WTC11 (cell line): Measurements from ENCODE around the gene DIPK2A. TPM values are rescaled to one million over a fixed set of nuclear protein-coding genes. Genes with fewer than 3 reads are reported as not detected.

Source experiments
- ATAC-seq: fragments of 200-7000 bp; cut with Tn5 transposase; 2 replicates; pipeline ENCODE4 v1.10.0; 2021; ENCODE audit warnings: mild to moderate bottlenecking, moderate library complexity
- CTCF ChIA-PET: fragments of 300-600 bp; sonication (Branson Sonifier 250); formaldehyde crosslinking; loops from one replicate; lab custom pipeline; 2021; ENCODE audit warnings: antibody characterized with exemption; lab: Charles Lee
- POLR2A ChIA-PET: fragments of 350-600 bp; sonication (Branson Sonifier 250); formaldehyde crosslinking; loops from one replicate; lab custom pipeline; 2021; ENCODE audit warnings: antibody characterized with exemption; lab: Charles Lee
- DNase-seq: peaks from one replicate; pipeline ENCODE4 v3.0.0; 2021; ENCODE audit warnings: low spot score
- H3K27ac Mint-ChIP-seq: 2 replicates; pipeline ENCODE4 v1.8.0; 2021; ENCODE audit warnings: mixed read lengths
- H3K27me3 Mint-ChIP-seq: 2 replicates; pipeline ENCODE4 v1.8.0; 2021; ENCODE audit warnings: low read depth, mild to moderate bottlenecking, moderate library complexity, mixed read lengths
- H3K36me3 Mint-ChIP-seq: 2 replicates; pipeline ENCODE4 v1.8.0; 2021; ENCODE audit warnings: mixed read lengths
- H3K4me1 Mint-ChIP-seq: 2 replicates; pipeline ENCODE4 v1.8.0; 2022; ENCODE audit warnings: mixed read lengths
- H3K4me3 Mint-ChIP-seq: 2 replicates; pipeline ENCODE4 v1.8.0; 2021; ENCODE audit warnings: mild to moderate bottlenecking, moderate library complexity, mixed read lengths
- H3K9me3 Mint-ChIP-seq: 2 replicates; pipeline ENCODE4 v1.8.0; 2021; ENCODE audit warnings: mixed read lengths
- NR3C1 ChIP-seq: sonication (generic); formaldehyde crosslinking; conservative IDR thresholded peaks from 2 replicates; pipeline ENCODE4 v1.8.1; 2023; ENCODE audit warnings: low read depth, mild to moderate bottlenecking, missing genetic modification reagents
- OVOL2 ChIP-seq: fragments of 250-450 bp; sonication (Bioruptor Pico); IDR thresholded peaks from 2 replicates; pipeline ENCODE4 v1.9.0; 2021; ENCODE audit warnings: mild to moderate bottlenecking, borderline replicate concordance
- RELA ChIP-seq: sonication (generic); formaldehyde crosslinking; IDR thresholded peaks from 2 replicates; pipeline ENCODE4 v1.8.1; 2022; ENCODE audit warnings: missing genetic modification reagents, mild to moderate bottlenecking, borderline replicate concordance
- TP53 ChIP-seq: sonication (generic); formaldehyde crosslinking; IDR thresholded peaks from 2 replicates; pipeline ENCODE4 v1.8.1; 2023; ENCODE audit warnings: mild to moderate bottlenecking, missing genetic modification reagents
- ZNF263 ChIP-seq: sonication (generic); formaldehyde crosslinking; IDR thresholded peaks from 2 replicates; pipeline ENCODE4 v1.8.1; 2022; ENCODE audit warnings: low read depth, mild to moderate bottlenecking, moderate library complexity, missing genetic modification reagents
- ZNF317 ChIP-seq: sonication (generic); formaldehyde crosslinking; IDR thresholded peaks from 2 replicates; pipeline ENCODE4 v1.8.1; 2023; ENCODE audit warnings: low read depth, mild to moderate bottlenecking, moderate library complexity, missing genetic modification reagents, borderline replicate concordance
- ZNF416 ChIP-seq: fragments of 250-450 bp; sonication (Bioruptor Pico); IDR thresholded peaks from 2 replicates; pipeline ENCODE4 v1.9.0; 2021; ENCODE audit warnings: mild to moderate bottlenecking, inconsistent platforms
- ZNF423 ChIP-seq: fragments of 250-450 bp; sonication (Bioruptor Pico); IDR thresholded peaks from 2 replicates; pipeline ENCODE4 v2.1.2; 2022; ENCODE audit warnings: mild to moderate bottlenecking, moderate library complexity
- total RNA-seq: library from RNA; stranded (reverse); gene quantifications from 3 replicates; pipeline ENCODE4 v1.2.3, GENCODE V29; 2021
- TF ChIP-seq, protein P1 (sequence below): sonication (generic); formaldehyde crosslinking; IDR thresholded peaks from 2 replicates; pipeline ENCODE4 v1.8.0; 2022; ENCODE audit warnings: mild to moderate bottlenecking, missing genetic modification reagents
- TF ChIP-seq, protein P2 (sequence below): fragments of 250-450 bp; sonication (Bioruptor Pico); IDR thresholded peaks from 2 replicates; pipeline ENCODE4 v1.8.0; 2021; ENCODE audit warnings: mild to moderate bottlenecking
- TF ChIP-seq, protein P3 (sequence below): sonication (generic); formaldehyde crosslinking; IDR thresholded peaks from 2 replicates; pipeline ENCODE4 v1.8.1; 2023; ENCODE audit warnings: mild to moderate bottlenecking, missing genetic modification reagents, moderate library complexity
- TF ChIP-seq, protein P4 (sequence below): sonication (generic); formaldehyde crosslinking; IDR thresholded peaks from 2 replicates; pipeline ENCODE4 v1.8.1; 2023; ENCODE audit warnings: mild to moderate bottlenecking, missing genetic modification reagents, borderline replicate concordance
- TF ChIP-seq, protein P5 (sequence below): sonication (generic); formaldehyde crosslinking; IDR thresholded peaks from 2 replicates; pipeline ENCODE4 v1.8.1; 2023; ENCODE audit warnings: mild to moderate bottlenecking, missing genetic modification reagents
- TF ChIP-seq, protein P6 (sequence below): sonication (generic); formaldehyde crosslinking; IDR thresholded peaks from 2 replicates; pipeline ENCODE4 v1.8.1; 2022; ENCODE audit warnings: low read depth, mild to moderate bottlenecking, moderate library complexity, missing genetic modification reagents, borderline replicate concordance
- TF ChIP-seq, protein P7 (sequence below): sonication (generic); formaldehyde crosslinking; conservative IDR thresholded peaks from 2 replicates; pipeline ENCODE4 v1.8.1; 2022; ENCODE audit warnings: mild to moderate bottlenecking, missing genetic modification reagents
- TF ChIP-seq, protein P8 (sequence below): sonication (generic); formaldehyde crosslinking; IDR thresholded peaks from 2 replicates; pipeline ENCODE4 v1.8.0; 2022; ENCODE audit warnings: mild to moderate bottlenecking, missing genetic modification reagents

The DIPK2A gene
- total RNA-seq, 1 experiment from 2014 or later, result 35.1 TPM

DNA sequence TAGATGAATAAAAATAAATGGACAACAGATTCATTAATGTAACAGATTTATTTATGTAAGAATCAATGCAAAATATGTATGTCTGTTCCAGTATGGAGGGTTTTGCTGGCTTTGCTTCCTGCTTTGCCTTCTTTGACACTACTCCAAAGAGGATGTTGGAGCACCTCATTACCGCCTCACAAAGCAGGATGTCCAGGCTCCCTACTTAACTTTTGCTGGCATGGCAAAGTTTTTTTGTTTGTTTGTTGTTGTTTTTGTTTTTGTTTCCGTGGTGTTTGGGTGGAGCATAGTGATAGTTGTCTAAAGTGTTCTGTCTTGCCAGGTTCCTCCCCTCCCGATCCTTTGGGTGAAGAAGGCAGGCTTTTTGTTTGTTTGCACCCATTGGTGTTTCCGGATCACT, 38.7 kb downstream of the DIPK2A start (continued):
- TF ChIP-seq, protein P1, sequence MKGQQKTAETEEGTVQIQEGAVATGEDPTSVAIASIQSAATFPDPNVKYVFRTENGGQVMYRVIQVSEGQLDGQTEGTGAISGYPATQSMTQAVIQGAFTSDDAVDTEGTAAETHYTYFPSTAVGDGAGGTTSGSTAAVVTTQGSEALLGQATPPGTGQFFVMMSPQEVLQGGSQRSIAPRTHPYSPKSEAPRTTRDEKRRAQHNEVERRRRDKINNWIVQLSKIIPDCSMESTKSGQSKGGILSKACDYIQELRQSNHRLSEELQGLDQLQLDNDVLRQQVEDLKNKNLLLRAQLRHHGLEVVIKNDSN (CRISPR knock-in tag), result no peak

DNA sequence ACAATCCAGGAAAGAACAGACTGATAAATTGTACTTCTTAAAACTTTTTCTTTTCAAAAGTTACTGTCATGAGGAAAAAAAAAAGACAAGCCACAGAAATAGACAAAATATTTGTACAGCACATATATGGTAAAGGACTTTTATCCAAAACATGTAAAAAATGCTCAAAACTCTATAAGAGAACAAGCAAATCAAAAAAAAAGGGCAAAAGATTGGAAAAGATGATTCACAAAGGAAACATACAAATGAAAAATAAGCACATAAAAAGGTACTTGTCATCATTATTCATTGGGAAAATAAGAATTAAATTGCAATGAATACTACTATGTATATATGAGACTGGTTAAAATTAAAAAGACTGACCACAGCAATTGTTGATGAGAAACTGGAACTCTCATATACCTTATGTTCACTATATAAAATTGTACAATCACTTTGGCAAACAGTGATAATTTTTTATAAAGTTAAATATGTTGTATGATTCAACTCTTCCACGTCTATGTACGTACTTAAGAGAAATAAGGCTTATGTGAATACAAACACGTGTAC, 39.7 kb downstream of the DIPK2A start:
- Mint-ChIP-seq H3K36me3 (no peaks in the 10 kb centered on the region), H3K9me3 (no peaks in the 10 kb centered on the region), H3K27ac (no peak overlapping the region), H3K27me3 (no peaks in the 10 kb centered on the region), H3K4me3 (no peak overlapping the region), H3K4me1 (0 out of 2 replicates have a peak, but pooled peaks cover 3% of the 10 kb centered on the region)
- DNase-seq (no peak), ATAC-seq (no peak)
- TF ChIP-seq OVOL2 (CRISPR knock-in tag) (no peak), ZNF263 (no peak), ZNF416 (CRISPR knock-in tag) (no peak), ZNF317 (no peak), NR3C1 (CRISPR knock-in tag) (no peak), TP53 (no peak), ZNF423 (no peak), RELA (no peak)
- TF ChIP-seq, protein P2, sequence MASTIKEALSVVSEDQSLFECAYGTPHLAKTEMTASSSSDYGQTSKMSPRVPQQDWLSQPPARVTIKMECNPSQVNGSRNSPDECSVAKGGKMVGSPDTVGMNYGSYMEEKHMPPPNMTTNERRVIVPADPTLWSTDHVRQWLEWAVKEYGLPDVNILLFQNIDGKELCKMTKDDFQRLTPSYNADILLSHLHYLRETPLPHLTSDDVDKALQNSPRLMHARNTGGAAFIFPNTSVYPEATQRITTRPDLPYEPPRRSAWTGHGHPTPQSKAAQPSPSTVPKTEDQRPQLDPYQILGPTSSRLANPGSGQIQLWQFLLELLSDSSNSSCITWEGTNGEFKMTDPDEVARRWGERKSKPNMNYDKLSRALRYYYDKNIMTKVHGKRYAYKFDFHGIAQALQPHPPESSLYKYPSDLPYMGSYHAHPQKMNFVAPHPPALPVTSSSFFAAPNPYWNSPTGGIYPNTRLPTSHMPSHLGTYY (CRISPR knock-in tag), result no peak
- TF ChIP-seq, protein P3, sequence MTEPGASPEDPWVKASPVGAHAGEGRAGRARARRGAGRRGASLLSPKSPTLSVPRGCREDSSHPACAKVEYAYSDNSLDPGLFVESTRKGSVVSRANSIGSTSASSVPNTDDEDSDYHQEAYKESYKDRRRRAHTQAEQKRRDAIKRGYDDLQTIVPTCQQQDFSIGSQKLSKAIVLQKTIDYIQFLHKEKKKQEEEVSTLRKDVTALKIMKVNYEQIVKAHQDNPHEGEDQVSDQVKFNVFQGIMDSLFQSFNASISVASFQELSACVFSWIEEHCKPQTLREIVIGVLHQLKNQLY (CRISPR knock-in tag), result no peak
- TF ChIP-seq, protein P4, sequence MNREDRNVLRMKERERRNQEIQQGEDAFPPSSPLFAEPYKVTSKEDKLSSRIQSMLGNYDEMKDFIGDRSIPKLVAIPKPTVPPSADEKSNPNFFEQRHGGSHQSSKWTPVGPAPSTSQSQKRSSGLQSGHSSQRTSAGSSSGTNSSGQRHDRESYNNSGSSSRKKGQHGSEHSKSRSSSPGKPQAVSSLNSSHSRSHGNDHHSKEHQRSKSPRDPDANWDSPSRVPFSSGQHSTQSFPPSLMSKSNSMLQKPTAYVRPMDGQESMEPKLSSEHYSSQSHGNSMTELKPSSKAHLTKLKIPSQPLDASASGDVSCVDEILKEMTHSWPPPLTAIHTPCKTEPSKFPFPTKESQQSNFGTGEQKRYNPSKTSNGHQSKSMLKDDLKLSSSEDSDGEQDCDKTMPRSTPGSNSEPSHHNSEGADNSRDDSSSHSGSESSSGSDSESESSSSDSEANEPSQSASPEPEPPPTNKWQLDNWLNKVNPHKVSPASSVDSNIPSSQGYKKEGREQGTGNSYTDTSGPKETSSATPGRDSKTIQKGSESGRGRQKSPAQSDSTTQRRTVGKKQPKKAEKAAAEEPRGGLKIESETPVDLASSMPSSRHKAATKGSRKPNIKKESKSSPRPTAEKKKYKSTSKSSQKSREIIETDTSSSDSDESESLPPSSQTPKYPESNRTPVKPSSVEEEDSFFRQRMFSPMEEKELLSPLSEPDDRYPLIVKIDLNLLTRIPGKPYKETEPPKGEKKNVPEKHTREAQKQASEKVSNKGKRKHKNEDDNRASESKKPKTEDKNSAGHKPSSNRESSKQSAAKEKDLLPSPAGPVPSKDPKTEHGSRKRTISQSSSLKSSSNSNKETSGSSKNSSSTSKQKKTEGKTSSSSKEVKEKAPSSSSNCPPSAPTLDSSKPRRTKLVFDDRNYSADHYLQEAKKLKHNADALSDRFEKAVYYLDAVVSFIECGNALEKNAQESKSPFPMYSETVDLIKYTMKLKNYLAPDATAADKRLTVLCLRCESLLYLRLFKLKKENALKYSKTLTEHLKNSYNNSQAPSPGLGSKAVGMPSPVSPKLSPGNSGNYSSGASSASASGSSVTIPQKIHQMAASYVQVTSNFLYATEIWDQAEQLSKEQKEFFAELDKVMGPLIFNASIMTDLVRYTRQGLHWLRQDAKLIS, result no peak
- TF ChIP-seq, protein P5, sequence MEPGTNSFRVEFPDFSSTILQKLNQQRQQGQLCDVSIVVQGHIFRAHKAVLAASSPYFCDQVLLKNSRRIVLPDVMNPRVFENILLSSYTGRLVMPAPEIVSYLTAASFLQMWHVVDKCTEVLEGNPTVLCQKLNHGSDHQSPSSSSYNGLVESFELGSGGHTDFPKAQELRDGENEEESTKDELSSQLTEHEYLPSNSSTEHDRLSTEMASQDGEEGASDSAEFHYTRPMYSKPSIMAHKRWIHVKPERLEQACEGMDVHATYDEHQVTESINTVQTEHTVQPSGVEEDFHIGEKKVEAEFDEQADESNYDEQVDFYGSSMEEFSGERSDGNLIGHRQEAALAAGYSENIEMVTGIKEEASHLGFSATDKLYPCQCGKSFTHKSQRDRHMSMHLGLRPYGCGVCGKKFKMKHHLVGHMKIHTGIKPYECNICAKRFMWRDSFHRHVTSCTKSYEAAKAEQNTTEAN, result no peak
- TF ChIP-seq, protein P6, sequence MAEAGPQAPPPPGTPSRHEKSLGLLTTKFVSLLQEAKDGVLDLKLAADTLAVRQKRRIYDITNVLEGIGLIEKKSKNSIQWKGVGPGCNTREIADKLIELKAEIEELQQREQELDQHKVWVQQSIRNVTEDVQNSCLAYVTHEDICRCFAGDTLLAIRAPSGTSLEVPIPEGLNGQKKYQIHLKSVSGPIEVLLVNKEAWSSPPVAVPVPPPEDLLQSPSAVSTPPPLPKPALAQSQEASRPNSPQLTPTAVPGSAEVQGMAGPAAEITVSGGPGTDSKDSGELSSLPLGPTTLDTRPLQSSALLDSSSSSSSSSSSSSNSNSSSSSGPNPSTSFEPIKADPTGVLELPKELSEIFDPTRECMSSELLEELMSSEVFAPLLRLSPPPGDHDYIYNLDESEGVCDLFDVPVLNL (CRISPR knock-in tag), result no peak
- TF ChIP-seq, protein P7, sequence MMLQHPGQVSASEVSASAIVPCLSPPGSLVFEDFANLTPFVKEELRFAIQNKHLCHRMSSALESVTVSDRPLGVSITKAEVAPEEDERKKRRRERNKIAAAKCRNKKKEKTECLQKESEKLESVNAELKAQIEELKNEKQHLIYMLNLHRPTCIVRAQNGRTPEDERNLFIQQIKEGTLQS (CRISPR knock-in tag), result no peak
- TF ChIP-seq, protein P8, sequence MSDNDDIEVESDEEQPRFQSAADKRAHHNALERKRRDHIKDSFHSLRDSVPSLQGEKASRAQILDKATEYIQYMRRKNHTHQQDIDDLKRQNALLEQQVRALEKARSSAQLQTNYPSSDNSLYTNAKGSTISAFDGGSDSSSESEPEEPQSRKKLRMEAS (CRISPR knock-in tag), result no peak
- ChIA-PET POLR2A (no interaction called here), CTCF (no interaction called here)
